Measurements from ENCODE around the gene FAM228B. TPM values are rescaled to one million over a fixed set of nuclear protein-coding genes. Genes with fewer than 3 reads are reported as not detected.

FAM228B gene
- total and polyA plus RNA-seq, 2 experiments from 2014 or later, result 12.5 to 14.9 TPM

DNA sequence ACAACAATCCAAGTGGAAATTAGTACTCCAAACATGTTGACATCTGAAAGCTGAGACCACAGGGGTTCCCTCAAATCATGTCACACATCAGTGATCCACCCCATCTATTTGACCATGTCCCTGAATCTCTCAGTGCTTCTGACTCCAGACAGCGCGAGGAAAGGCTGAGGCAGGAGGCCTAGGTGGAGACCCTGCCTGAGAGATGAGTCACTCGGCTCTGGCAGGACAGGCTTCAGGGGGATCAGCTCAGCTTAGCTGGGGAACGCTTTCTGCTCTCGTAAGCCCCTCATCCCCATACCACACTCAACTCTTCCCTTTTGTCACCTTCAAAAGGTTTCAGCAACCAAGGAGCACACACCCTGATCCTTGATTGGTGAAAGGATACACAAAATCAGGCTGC, 45.8 kb downstream of the FAM228B start:
- no peak overlapping the region for H3K27ac ChIP-seq
- WGBS (ENCODE audit: low lambda C conversion rate, missing lambda C conversion rate), result 71% methylated on average over 5 of the region's 5 CpGs
- no peak overlapping the region for H3K4me2 ChIP-seq
- no peaks in the 10 kb centered on the region for H3K36me3 ChIP-seq (replicated peaks; ENCODE audit: insufficient read depth, low read depth)
- H3K9me2 ChIP-seq (replicated peaks; ENCODE audit: insufficient read depth), result no peaks in the 10 kb centered on the region
- no peaks in the 10 kb centered on the region for H4K20me1 ChIP-seq (ENCODE audit: insufficient read depth, poor library complexity, severe bottlenecking)
- H3K79me2 ChIP-seq, result no peaks in the 10 kb centered on the region
- H3K9me3 ChIP-seq (ENCODE audit: low read depth), result no peaks in the 10 kb centered on the region
- no peak for DNase-seq (ENCODE audit: low spot score)
- H3K4me1 ChIP-seq (ENCODE audit: insufficient read depth), result no peaks in the 10 kb centered on the region
- H3K4me3 ChIP-seq, result no peak overlapping the region
- TF ChIP-seq EZH2 (IDR thresholded peaks at IDR 0.05; ENCODE audit: borderline replicate concordance) (no peak), EZH2phosphoT487 (IDR thresholded peaks at IDR 0.05; ENCODE audit: low read depth, severe bottlenecking, unreplicated experiment) (no peak)
- TF ChIP-seq, protein P1, sequence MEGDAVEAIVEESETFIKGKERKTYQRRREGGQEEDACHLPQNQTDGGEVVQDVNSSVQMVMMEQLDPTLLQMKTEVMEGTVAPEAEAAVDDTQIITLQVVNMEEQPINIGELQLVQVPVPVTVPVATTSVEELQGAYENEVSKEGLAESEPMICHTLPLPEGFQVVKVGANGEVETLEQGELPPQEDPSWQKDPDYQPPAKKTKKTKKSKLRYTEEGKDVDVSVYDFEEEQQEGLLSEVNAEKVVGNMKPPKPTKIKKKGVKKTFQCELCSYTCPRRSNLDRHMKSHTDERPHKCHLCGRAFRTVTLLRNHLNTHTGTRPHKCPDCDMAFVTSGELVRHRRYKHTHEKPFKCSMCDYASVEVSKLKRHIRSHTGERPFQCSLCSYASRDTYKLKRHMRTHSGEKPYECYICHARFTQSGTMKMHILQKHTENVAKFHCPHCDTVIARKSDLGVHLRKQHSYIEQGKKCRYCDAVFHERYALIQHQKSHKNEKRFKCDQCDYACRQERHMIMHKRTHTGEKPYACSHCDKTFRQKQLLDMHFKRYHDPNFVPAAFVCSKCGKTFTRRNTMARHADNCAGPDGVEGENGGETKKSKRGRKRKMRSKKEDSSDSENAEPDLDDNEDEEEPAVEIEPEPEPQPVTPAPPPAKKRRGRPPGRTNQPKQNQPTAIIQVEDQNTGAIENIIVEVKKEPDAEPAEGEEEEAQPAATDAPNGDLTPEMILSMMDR (IDR thresholded peaks at IDR 0.05; ENCODE audit: poor library complexity), result no peak
- H2AFZ ChIP-seq, result no peak overlapping the region
- H3K27me3 ChIP-seq, result no peaks in the 10 kb centered on the region

DNA sequence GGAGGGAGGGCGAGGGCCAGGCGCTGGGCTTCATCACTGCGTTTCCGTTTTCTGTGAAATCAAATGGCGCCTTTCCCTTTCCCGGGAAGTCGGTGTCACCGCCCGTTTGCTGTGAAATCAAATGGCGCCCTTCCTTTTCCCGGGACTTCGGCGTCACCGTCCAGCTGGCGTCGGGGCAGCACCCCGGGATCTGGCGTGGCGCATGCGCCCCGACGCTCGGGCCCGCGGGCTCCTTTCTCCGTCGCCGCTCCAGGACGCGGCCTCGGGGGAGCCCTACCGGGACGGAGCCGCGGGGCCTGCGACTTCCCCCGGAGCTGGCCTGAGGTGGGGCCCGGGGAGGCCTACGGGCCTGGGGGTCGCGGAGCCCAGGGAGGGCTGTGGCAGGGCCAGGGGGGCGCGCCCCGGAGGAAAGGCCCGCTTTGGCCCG, 51.6 kb downstream of the FAM228B start, which contains the start of gene FAM228A:
Gene FAM228A (plus strand): TSS at position 203 of the 427 bp plus-strand sequence. CDS start 428 bp downstream, outside the sequence.
- no peaks in the 10 kb centered on the region for H3K9me3 ChIP-seq (ENCODE audit: low read depth)
- no peaks in the 10 kb centered on the region for H3K4me1 ChIP-seq (ENCODE audit: insufficient read depth)
- H3K27ac ChIP-seq, result no peak within 1 kb of the TSS
- H3K4me2 ChIP-seq, result no peak within 1 kb of the TSS
- WGBS (ENCODE audit: low lambda C conversion rate, missing lambda C conversion rate), result 98% methylated on average over 40 of the region's 46 CpGs
- no peak within 1 kb of the TSS for H3K4me3 ChIP-seq
- H3K79me2 ChIP-seq, result no peaks in the 10 kb centered on the region
- H3K9me2 ChIP-seq (replicated peaks; ENCODE audit: insufficient read depth), result no peaks in the 10 kb centered on the region
- H3K27me3 ChIP-seq, result no peaks in the 10 kb centered on the region
- no peaks in the 10 kb centered on the region for H4K20me1 ChIP-seq (ENCODE audit: insufficient read depth, poor library complexity, severe bottlenecking)
- H3K36me3 ChIP-seq (replicated peaks; ENCODE audit: insufficient read depth, low read depth), result no peaks in the 10 kb centered on the region
- TF ChIP-seq EZH2 (IDR thresholded peaks at IDR 0.05; ENCODE audit: borderline replicate concordance) (no peak), EZH2phosphoT487 (IDR thresholded peaks at IDR 0.05; ENCODE audit: low read depth, severe bottlenecking, unreplicated experiment) (no peak)
- TF ChIP-seq, protein P1 (IDR thresholded peaks at IDR 0.05; ENCODE audit: poor library complexity), result no peak
- DNase-seq (ENCODE audit: low spot score), result no peak
- H2AFZ ChIP-seq, result no peak within 1 kb of the TSS

DNA sequence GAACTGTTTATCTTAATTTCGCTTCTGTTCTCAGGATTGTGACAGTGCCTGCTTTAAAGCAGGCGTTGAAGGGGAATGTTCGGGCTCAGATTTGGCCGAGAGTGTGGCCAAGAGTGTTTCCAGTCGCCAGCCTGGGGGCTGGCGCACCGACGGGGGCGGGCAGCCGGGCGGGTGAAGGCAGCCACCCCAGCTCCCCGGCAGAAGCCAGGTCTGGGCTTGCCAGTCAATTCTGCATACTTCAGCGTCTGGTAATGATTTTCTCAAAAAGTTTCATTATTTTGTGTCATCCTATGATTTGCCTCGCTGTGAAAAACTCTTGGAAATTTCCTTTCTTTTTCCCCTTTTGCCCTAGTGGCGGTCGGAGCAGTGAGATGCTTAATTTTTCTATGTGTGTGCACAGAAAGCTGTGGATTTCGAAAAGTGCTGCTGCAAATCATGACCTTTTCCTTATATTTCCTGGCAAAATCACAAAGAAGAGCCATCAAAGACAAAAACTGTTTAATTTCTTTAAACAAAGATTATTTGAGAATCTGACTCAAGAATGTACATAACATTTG, 52.4 kb downstream of the FAM228B start:
- TF ChIP-seq, protein P1 (IDR thresholded peaks at IDR 0.05; ENCODE audit: poor library complexity), result no peak
- no peak for TF ChIP-seq EZH2phosphoT487 (IDR thresholded peaks at IDR 0.05; ENCODE audit: low read depth, severe bottlenecking, unreplicated experiment)
- no peak for TF ChIP-seq EZH2 (IDR thresholded peaks at IDR 0.05; ENCODE audit: borderline replicate concordance)
- no peak overlapping the region for H3K4me3 ChIP-seq
- no peak overlapping the region for H3K4me2 ChIP-seq
- H3K9me2 ChIP-seq (replicated peaks; ENCODE audit: insufficient read depth), result no peaks in the 10 kb centered on the region
- no peak overlapping the region for H3K27ac ChIP-seq
- no peaks in the 10 kb centered on the region for H3K4me1 ChIP-seq (ENCODE audit: insufficient read depth)
- H3K9me3 ChIP-seq (ENCODE audit: low read depth), result no peaks in the 10 kb centered on the region
- no peak overlapping the region for H2AFZ ChIP-seq
- H3K36me3 ChIP-seq (replicated peaks; ENCODE audit: insufficient read depth, low read depth), result no peaks in the 10 kb centered on the region
- no peak for DNase-seq (ENCODE audit: low spot score)
- H3K27me3 ChIP-seq, result no peaks in the 10 kb centered on the region
- H3K79me2 ChIP-seq, result no peaks in the 10 kb centered on the region
- no peaks in the 10 kb centered on the region for H4K20me1 ChIP-seq (ENCODE audit: insufficient read depth, poor library complexity, severe bottlenecking)
- 89% methylated on average over 17 of the region's 17 CpGs for WGBS (ENCODE audit: low lambda C conversion rate, missing lambda C conversion rate)
